Raji (cell line): ENCODE results near the gene INSM1.

ENCODE experiments used
- POLR2A ChIP-seq: IDR thresholded peaks from 2 replicates; pipeline ENCODE4 v1.6.1; 2011; ENCODE audit warnings: low read depth, low read length, control low read depth; ENCODE audit not compliant: insufficient read depth

Gene INSM1

DNA sequence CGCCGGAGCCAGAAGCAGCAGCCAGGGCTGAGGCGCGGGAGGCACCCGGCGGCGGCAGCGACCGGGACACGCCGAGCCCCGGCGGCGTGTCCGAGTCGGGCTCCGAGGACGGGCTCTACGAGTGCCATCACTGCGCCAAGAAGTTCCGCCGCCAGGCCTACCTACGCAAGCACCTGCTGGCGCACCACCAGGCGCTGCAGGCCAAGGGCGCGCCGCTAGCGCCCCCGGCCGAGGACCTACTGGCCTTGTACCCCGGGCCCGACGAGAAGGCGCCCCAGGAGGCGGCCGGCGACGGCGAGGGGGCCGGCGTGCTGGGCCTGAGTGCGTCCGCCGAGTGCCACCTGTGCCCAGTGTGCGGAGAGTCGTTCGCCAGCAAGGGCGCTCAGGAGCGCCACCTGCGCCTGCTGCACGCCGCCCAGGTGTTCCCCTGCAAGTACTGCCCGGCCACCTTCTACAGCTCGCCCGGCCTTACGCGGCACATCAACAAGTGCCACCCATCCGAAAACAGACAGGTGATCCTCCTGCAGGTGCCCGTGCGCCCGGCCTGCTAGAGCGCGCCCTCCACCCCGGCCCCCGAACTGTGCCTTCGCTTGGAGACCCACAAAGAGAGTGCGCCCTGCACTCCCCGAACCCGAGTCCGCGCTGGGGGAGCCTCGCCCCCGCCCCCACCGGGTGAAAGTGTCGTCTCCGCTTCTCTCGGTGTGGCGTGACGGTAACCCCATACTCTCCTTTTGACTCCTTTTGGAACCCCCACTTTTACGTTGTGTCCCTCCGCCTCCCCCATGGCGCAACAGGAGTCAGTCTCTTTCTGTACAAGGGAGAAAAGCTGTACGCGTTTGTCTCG, 1.6 kb downstream of the INSM1 start:
- no peak for TF ChIP-seq POLR2A

DNA sequence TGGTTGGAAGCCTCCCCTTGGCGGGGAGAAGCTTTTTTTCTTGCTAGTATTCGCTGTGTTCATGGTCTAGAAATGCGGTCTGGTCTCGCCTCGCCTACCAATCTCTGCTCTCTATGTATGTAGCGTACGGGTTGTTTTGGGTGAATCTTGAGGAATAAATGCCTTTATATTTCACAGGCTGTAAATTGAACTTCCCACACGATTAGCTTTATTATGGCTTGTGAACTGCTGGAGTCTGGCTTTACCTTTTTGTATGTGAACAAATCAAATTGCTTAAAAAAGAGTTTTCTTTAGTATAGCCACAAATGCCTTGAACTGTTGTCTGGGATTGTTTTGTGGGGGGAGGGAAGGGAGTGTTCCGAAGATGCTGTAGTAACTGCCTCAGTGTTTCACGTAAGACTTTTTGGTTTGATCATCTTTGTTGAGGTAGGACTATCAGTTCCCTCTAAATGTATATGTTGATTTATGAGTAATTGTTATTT, 2.2 kb downstream of the INSM1 start:
- no peak for TF ChIP-seq POLR2A

- TF ChIP-seq POLR2A = no peak
Observed at GRCh38 chr20:20371083-20371482, 3.2 kb downstream of the INSM1 start.

DNA sequence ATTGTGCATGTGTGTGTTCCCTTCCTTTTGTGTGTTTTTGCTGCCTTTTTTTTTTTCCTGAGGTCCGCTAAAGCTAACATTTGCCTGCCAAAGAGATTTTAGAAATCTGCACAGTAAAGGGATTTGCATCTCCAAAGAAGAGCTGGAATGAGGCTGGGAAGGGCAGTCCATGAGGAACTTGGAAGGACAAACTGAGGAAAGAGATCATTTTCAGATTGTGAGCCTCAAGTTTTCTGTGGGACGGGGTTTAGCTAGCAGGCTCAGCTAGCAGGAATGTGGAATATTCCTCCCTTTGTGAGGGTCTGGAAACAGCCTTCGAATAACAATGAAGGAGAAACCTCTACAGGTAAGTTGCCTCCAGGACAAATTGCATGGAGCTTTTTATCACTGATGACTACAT, 3.8 kb downstream of the INSM1 start:
- TF ChIP-seq POLR2A = no peak

GRCh38 chr20:20373091-20373571, 5.2 kb downstream of the INSM1 start:
- no peak for TF ChIP-seq POLR2A

DNA sequence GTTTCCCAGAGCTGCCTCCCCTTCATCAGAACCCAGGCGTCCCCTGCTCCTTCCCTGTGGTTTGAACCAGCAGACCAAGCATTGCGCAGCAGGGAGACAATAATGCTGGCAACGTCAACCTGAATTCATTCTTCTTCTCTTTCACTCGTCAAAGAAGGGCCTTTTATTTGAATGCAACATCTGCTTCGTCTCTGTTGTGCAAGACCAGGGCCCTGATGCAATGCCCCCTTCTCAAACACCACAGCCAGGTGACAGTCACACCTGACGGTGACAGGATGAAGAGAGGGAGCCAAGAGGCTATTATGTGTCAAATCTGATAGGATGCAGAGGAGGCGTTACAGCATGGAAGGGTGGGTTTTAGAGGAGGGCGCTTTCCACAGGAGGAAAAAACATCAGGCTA, 8.0 kb downstream of the INSM1 start:
- TF ChIP-seq POLR2A = no peak

- TF ChIP-seq POLR2A = no peak
Observed at GRCh38 chr20:20386192-20386591, 18.3 kb downstream of the INSM1 start.

- TF ChIP-seq POLR2A = no peak
Observed at GRCh38 chr20:20390393-20390792, 22.5 kb downstream of the INSM1 start.

GRCh38 chr20:20391115-20391514, 23.2 kb downstream of the INSM1 start:
- TF ChIP-seq POLR2A = no peak

DNA sequence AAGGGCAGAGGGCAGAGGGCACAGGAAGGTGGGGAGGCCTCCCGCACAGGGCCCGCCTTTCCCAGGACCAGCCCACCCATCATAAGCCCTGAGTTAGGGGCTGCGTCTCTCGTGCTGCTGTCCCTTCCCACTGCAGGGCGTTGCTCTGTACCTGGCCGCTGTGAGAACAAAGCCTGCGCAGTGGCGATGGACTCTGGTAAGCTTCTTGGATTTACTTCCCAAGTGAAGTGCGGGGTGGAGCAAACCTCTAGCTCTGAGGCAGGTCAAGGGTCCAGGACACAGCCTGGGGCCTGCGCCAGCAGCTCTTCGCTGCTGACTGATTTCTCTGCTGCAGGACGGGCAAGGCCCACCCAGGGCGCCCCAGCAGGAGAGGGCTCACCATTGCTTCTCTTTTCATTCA, 23.9 kb downstream of the INSM1 start:
- TF ChIP-seq POLR2A = no peak

DNA sequence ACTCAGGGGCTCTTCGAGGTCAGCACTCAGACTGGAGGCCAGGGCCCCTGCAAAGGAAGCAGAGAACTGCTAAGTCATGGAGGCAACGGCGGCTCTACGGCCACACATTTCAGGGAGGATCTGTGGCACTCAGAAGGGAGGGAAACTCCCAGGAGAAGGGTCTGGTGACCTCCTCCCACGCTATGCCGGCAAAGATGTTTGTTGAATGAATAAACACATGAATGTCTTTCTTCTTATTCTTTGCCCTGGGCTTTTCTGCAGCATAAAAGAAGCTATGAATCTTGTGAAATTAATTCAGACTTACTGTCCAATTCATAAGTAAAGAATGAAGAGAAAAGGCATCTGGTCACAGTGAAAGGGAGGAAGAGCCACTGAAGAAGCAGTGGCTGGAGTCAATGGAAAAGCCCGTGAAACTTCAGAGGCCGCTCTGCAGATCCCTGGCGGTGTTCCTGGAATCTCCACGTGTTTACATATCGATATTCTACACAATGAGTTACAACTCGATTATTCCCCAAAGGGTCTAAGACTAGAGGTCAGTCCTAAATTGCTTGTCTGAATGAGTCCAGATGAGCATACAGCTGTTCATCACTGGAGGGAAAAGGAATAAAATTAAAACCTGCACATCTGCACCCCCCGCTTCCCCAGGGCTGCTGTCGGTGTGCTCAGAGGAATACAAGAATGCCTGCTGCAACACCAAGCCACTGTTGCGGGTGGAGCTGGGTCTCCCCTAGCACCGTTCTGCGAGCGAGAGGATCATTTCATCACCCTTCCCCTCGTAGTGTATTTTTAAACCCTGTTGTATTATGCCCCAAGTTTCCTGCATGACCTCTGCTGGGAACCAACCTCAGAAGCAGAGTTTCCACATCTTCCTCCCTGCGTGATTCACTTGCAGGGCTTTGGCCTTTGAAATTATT, 25.6 kb downstream of the INSM1 start:
- TF ChIP-seq POLR2A = no peak

GRCh38 chr20:20395087-20395486, 27.2 kb downstream of the INSM1 start:
- TF ChIP-seq POLR2A = no peak

DNA sequence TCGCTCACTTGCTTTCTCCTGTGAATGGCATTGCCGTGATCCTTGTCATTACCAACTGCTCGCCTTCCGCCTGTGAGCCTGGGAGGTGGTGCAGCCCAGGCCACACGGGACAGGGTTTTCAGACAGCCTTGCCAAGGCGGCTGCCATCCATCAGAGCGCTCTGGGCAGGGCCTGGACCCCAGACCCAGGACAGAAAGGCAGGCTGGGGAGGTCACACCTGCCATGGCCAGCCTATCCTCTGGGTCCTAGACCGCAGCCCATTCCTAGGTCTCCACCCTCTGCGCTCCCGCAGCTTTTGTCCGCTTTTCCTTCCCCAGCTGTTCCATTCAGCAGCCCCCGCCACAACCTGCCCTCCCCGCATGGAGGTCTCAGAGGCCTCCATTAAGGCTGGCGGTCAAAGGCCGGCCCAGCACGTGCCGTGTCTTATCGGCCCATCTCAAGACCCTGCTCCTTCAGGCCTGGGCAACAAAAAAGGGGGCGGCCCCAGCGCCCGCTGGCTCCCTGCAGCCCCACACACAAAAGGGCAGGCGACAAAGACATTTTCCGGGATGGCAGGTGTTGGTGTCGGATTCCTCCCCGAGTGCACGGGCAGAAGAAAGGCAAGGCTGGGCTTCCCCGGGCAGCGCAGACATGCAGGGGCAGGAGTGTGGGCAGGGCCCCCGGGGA, 28.1 kb downstream of the INSM1 start:
- no peak for TF ChIP-seq POLR2A

DNA sequence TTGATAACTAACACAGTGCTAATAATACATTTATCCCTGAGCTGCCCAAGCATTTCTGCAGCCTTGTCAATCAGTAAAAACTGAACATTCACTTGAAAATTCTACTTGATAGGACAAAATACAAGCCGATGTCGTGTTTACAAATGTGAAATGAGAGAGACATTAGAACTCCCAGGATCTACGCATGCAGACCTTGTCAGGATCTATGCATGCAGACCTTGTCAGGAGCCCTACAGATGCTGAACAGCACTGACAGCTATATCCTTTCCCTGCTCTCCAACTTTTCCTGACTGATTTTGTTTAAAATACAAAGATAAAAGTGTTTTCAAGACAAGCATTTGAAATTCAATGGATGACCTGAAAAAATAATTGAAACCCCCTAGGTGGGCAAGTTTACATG, 28.9 kb downstream of the INSM1 start:
- no peak for TF ChIP-seq POLR2A

DNA sequence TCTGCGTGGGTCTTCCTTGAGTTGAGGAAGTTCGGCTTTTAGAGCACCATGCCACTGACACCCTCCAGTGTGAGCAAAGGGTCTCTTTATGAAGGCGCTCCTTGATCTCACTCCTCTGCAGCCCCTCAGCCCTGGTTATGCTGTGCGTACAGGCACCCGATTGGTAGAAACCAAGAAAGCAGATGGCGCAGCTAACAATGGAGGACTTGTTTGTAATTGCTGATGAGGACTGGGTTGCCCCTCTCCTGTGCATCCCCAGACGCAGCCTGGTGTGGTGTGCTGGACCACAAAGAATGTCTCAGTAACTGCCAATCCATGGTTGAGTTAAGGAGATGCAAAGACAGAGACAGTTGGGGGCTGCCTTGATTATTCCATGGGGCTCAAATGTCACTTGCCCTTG, 30.2 kb downstream of the INSM1 start:
- no peak for TF ChIP-seq POLR2A
